Fibroblast of skin of right quadriceps (primary cell): ENCODE data around the gene SLC26A11.
"Not testable (repeated sequence)": the region's sequence is repeated elsewhere in the genome, so short reads cannot be mapped to it uniquely, and the experiment has no call there.

Source experiments
- DNase-seq: peaks from one replicate; pipeline ENCODE4 v3.0.0-alpha.2; 2013

Gene SLC26A11

DNA sequence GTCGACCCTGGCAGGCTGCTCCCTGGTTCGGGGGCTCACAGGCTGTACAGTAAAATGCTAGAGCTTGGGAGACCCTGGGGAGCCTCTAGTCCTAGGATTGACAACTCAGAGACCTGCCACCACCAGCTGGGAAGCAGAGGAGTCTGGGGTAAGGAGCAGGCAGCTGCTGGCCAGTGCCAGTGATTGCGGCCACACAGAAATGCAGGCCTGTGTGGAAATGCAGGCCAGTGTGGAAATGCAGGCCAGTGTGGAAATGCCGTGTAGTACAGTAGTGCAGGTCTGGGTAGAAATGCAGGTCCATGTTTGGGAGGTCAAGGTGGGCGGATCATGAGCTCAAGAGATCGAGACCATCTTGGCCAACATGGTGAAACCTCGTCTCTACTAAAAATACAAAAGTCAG, 23.6 kb upstream of the SLC26A11 start:
- DNase-seq = no peak

DNA sequence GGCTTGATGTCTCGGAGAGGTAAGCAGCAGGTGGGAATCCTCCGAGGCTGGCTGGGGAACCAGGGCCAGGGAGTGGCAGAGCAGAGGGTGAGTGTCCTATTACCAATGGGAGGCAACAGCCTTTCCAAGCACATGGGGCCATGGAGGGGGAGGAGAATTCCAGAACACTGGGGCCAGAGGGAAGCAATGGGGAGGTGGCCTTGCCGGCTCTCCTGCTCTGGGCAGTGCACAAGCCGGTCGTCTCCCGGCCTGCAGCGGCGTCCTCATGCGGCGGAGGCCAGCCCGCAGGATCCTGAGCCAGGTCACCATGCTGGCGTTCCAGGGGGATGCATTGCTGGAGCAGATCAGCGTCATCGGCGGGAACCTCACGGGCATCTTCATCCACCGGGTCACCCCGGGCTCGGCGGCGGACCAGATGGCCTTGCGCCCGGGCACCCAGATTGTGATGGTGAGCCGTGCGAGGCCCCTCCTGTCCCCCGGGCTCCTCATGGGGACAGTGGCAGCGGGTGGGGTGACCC, 22.0 kb upstream of the SLC26A11 start:
- DNase-seq = no peak

DNA sequence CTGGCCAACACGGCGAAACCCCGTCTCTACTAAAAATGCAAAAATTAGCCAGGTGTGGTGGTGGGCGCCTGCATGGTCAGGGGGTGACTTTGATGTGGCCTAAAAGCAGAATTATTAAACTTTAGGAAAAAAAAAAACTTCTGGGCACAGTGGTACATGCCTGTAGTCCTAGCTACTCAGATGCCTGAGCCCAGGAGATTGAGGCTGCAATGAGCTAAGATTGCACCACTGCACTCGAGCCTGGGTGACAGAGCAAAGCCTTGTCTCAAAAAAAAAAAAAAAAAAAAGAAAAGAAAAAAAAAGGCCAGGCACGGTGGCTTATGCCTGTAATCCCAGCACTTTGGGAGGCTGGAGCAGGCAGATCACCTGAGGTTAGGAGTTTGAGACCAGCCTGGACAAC, 20.9 kb upstream of the SLC26A11 start:
- DNase-seq = not testable (repeated sequence)

DNA sequence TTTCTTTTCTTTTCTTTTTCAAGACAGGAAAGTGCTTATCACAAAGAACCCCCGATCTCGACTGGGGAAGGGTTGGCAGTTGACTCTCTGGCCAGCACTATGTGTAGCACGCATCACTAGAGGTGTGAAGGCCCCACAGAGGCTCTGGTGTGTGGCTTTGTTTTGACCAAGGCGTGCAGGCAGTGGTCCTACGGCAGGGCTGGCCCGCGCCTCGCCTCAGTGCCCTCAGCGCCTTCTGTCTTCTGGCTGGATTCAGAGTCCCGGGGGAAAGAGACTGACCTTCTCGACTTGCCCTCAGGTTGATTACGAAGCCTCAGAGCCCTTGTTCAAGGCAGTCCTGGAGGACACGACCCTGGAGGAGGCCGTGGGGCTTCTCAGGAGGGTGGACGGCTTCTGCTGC, 18.8 kb upstream of the SLC26A11 start:
- no peak for DNase-seq

DNA sequence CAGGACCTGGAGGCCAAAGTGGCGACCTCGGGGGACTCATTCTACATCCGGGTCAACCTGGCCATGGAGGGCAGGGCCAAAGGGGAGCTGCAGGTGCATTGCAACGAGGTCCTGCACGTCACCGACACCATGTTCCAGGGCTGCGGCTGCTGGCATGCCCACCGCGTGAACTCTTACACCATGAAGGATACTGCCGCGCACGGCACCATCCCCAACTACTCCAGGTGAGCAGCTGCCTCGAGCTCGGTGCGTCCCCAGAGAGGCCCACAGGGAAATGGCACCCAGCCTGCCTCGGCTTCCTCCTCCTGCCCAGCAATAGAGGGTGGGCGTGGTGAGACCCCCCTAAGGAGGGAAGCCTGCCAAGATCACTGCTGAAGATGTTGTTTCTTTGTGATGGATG, 18.0 kb upstream of the SLC26A11 start:
- no peak for DNase-seq

DNA sequence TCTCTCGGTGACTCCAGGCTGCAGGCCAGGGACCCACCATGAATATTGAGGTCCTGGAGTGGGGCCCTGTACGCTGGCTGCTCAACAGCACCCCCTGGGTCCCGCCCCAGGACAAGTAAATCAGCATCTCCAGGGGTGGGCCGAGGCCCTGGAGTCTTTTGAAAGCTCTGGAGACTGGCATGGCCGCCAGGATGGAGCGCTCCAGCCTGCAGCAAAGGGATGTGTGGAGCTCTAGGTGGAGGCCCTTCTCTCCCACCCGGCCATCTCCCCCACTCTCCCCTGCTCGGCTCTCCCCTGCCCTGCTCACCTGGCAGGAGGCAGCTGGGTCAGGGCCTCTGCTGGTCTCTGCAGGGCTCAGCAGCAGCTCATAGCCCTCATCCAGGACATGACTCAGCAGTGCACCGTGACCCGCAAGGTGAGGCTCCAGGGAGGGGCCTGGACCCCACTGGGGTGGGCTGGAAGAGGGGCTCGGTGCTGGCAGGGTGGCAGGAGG, 16.7 kb upstream of the SLC26A11 start:
- DNase-seq = no peak

DNA sequence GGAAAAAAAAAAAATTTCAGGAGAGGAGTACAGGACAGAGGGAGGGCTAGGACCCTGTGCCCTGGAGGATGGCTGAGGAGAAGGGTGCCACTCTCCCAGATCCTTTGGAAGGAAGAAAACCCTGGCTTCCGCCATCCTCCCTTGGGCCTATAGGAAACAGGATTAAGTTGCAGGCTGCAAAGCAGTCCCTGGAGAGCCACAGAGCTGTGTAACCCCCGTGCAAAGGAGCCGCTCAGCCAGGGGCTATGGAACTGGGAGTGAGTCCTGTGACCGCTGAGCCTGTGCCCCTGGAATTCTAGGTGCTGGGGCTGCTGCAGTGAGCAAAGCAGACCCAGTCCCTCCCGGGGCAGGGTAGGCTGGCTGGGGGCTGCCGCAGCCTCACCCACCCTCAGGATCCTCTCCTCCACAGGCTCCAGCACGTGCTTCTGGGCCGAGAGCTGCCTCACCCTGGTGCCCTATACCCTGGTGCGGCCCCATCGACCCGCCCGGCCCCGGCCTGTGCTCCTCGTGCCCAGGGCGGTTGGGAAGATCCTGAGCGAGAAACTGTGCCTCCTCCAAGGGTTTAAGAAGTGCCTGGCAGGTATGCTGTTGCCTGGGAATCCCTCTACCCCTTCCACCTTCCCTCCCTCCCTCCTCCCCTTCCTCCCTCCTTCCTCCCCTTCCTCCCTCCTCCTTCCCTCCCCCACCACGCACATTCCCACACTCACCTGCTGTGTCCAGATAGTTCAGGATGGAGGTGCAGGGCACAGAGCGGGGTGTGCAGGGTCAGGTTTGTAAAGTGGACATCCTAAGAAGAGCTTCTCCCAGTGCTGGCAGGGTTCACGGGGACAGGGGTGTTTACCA, 15.4 kb upstream of the SLC26A11 start:
- no peak for DNase-seq

DNA sequence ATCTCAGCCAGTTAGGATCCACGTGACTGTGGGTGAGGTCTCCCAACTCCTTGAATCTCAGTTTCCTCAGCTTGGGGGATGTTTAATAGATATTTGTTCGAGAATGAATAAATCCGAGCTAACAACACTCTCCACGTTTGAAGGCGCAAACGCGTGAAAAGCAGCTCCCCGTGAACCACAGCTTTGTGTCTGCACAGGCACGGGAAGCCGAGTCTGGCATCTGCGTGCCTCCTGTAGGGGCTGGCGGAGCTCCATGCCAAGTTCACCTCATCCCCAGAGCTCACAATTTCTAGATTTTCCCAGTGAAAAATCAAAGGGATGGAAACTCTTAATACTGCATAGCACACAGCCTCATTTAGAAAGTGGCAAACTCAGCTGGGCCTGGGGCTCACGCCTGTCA, 14.4 kb upstream of the SLC26A11 start:
- DNase-seq = no peak

DNA sequence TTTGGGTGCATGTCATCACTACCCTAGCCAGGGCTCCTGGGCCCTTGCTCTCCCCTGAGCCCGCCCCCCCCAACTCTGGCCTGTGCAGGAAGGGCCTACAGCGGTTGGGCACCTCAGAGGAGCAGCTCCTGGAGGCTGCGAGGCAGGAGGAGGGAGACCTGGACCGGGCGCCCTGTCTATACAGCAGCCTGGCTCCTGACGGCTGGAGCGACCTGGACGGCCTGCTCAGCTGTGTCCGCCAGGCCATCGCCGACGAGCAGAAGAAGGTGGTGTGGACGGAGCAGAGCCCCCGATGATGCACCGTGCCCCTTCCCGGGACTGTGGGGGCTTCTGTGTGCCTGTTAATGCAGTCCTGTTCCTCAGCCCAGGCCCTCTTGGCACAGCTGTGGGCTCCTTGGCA, 12.2 kb upstream of the SLC26A11 start:
- no peak for DNase-seq

DNA sequence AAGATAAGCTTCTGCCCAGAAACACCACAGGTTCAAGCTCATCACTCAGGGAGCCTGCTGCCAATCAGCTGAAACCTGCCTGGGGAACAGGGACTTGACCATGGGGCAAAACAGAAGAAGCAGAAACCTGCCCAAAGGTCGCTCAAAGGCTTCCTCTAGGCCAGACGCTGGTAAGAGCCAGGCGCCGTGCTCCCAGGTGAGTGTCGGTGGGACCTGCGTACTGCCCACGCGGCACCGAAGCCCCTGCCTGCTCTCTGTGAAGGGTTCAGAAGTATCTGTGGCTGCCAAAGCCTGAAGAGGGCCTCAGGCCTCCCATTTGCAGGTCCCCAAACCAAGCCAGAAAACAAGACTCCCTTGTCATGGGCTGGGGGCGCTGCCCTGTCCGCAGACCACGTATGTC, 10.5 kb upstream of the SLC26A11 start:
- DNase-seq = no peak

DNA sequence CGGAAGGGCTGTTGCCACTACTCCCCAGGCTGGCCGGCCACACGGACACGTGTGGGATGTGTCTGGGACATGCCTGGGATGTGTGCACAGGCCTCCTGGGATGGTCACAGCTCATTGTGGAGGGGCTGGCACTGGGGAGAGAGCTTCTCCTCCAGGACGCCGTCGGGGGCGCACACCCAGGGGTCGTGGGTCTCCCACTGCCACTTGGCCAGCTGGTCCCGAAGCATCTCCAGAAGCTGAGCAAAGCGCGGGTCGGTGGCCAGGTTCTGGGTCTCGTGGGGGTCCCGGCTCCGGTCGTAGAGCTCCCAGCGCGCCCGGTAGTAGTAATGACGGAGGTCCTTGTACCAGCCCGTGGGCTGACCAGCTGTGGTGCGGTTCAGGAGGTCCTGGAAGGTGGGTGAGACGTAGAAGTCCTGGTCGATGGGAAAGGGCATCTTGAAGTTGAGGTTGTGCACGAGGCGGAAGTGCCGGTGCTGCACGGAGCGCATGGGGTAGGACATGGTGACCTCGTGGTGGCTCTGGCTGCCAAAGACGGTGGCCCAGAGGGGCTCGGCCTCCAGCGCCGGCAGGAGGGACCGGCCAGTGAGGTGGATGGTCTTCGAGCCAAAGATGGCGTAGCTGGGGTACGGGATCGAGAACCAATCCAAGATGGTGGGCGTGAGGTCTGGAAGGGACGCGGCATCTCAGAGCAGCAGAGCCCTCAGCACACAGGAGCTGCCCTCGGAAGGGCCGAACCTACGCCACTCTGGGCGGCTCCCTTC, 9.7 kb upstream of the SLC26A11 start:
- no peak for DNase-seq

DNA sequence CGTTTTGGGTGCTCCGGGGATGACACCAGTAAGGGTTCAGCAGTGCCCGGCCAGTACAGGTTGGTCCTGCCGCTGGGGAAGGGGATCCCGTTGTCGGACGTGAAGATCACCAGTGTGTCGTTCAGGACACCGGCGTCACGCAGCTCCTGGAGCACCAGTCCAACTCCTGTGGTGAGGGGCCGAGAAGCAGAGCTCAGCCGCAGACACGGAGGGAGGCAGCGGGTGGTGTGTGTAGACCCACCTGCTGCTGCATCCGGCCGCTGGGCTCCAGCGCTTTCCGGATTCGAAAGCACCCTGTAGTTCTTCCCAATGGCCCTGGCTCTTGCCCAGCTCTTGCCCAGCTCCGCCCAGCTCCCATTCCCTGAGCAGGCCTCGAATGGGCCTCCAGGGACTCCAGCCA, 8.1 kb upstream of the SLC26A11 start:
- no peak for DNase-seq

DNA sequence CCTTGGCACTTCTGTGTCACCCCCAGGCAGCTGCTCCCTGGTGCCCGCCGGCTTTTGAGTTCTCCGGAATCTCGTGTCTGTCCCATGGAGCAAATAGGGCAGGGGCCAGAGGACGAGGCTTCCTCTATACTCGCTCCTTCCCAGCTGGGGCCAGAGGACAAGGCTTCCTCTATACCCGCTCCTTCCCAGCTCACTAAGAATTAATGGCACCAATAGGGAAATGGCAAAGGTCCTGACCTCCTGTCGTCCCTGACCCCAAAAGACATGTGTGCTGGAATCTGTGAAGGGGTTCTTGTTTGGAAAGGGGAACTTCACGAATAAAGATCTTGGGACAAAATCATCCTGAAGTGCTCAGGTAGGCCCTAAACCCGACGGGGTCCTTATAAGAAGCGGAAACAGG, 7.7 kb upstream of the SLC26A11 start:
- DNase-seq = no peak

DNA sequence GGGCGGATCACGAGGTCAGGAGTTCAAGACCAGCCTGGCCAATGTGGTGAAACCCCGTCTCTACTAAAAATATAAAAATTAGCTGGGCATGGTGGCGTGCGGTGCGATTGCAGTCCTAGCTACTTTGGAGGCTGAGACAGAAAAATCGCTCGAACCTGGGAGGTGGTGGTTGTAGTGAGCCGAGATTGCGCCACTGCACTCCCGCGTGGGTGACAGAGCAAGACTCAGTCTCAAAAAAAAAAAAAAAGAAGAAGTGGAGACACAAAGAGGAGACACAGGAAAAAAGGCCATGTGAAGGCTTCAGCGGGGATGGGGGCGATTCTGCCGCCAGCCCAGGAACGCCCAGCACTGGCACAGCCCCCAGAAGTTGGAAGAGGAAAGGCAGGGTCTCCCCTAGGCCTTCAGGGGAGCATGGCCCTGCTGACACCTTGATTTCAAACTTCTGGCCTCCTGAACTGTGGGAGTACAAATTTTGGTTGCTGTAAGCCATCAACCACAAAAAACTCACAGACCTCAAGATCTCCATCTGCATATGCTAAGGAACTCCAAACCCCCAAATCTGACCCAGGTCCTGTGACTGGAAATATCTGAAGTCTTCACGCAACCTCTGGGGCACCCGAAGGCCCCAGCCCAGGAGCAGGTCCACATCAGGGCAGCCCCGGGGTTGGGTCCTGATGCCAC, 7.1 kb upstream of the SLC26A11 start:
- no peak for DNase-seq

DNA sequence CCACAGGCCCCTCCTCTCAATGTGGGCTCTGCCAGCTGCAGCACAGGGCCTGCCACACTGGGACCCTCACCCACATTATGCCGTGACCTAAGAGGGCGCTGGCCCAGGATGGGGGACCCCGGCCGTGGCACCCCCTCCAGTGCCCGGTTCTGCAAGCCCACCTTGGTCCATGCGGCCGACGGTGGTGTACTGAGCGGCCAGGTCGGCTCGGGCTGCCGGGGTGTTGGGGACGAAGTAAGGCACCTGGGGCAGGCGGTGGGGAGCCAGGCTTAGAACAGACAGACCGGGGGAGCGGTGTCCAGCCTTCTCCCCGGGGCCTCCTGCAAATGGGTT, 6.6 kb upstream of the SLC26A11 start:
- no peak for DNase-seq

DNA sequence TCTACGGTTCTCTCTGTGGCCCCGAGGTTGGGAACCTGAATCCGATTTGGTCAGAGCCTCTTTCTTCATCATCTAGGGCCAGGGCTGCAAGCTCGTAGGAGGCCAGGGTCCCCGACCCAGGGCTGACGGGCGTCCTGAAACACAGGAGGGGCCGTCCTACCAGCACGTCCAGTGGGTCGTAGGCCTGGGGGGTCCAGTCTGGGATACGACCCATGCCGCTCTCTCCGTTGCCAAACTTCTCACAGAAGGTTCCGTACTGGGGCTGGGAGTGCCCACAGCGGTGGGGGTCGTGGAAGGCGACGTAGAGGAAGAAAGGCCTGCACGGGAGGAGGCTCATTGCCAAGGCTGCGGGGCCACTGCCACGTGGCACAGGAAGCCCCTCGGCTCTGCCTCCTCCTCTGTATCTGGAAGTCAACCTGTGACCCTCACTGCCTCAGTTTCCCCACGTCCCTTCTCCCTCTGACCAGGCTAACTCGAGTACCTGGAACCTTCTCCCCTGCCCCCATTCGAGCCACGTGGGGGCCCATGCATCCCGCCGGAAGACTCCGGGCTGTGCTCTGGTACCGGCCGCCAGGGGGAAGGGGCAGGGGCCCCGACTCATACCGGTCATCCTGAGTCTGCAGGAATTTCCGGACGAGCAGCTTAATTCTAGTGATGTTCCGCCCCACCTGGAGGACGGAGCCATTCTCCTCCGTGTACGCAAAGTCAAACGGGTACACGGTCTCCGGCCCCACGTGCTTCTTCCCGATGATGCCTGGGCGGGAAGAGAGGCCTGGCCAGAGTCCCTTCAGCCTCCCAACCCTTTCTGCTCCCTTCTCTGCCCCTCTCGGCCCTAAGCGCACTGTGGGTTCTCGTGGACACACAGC, 6.0 kb upstream of the SLC26A11 start:
- no peak for DNase-seq

DNA sequence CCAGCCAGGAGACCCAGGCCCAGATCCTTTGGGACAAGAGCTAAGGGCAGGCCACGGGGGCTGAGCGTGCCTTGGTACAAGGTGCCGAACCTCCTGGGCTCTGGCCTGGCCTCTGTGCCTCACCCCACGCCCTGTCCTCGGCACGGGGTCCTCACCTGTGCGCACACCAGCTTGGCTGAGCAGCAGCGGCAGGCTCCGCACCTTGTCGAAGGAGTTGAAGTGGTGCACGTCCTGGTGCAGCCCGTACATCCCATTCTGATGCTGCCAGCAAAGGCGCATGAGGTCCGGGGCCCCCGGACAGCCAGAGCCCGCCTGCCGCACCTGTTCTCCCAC, 5.4 kb upstream of the SLC26A11 start:
- DNase-seq = no peak

DNA sequence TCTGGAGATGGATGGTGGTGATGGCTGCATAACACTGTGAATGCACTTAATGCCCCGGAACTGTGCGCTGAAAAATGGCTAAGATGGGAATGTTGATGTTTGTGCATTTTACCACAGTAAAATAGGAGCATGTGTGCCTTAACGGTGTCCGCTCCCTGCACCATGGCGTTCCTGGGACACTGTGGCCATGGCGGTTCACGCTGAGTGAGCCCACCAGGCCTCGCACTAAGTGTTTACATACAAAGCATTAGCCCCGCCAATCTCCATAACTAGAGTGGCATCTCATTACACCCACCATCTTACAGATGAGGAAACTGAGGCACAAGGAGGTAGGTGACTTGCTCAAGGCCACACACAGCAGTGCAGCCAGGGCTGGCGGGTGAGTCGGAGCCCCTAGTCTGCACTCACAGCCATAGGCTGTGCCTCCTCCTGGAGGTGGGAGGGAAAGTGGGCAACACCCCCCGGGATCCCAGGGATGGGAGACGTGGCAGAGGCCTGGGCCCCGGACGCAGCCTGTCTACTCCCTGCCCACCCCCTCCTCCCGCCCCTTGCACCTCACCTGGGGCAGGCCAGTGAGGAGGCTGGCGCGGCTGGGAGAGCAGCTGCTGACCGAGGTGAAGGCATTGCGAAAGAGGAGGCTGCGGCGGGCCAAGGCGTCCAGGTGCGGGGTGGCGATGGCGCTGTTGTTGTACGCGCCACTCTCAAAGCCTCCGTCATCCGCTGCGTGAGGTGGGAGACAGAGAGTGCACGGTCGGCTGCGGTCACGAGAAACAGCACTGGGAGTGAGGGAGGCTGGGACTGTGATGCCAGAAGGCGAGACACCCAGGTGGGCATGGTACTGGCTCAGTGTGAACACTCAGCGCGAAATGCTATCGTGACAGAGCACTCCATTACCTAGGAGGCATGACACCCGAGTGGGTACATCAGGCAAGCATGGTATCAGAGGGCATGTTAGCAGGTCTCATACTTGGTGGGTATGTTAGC, 3.5 kb upstream of the SLC26A11 start:
- no peak for DNase-seq

DNA sequence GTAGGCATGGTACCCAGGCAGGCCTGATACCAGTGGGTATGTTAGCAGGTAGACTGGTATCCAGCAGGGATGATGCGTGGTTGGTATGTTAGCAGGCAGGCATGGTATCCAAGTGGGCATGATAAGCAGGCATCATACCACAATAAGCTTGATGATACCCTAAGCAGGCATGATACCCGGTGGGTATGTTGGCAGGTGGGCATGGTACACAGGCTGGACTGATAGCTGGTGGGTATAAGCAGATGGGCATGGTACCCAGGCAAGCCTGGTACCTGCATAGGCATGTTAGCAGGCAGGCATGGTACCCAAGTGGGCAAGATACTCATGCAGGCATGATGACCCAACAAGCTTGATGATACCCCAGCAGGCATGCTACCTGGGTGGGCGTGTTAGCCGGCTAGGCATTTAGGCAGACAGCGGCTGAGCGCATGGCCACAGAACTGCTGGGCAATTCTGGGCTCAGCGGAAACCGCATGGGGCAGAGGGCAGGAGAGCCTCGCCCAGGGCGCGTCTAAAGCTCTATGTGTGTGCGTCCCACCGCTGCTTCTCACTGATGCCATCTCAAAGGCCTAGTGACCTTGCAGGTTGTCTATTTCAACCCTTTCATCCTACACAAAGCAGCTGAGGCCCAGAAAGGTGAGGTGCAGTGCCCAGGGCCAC, 2.4 kb upstream of the SLC26A11 start:
- DNase-seq = no peak

DNA sequence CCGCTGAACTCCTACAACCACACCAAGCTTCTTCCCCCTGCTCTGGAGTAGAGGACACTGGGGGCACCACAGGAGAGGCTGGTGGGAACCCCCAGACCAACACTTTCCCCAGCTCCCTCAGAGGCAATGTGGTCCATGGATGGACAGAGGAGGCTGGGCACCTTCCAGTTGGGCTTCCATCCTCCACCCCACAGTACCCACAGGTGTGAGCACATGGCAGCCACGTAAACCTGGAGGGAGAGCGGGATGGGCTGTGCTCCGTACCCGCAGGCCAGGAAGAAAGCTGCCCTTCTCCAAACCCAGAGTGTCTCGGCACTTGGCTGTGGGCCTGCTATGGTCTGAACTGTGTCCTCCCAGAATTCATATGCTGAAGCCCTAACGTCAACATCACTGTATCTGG, 1.8 kb upstream of the SLC26A11 start:
- DNase-seq = no peak
